GM10266 (cell line): ENCODE measurements around the gene SOD3.

Experiments
- DNase-seq: peaks from one replicate; pipeline ENCODE4 v3.0.0; 2012; ENCODE audit errors: extremely low spot score
- CTCF ChIP-seq: IDR thresholded peaks from 2 replicates; pipeline ENCODE4 v1.5.1; 2012; ENCODE audit warnings: mild to moderate bottlenecking, low read depth; ENCODE audit not compliant: control insufficient read depth, insufficient read depth; ENCODE audit errors: missing control alignments

The SOD3 gene

GRCh38 chr4:24802648-24803047, 7.3 kb downstream of the SOD3 start:
- no peak for DNase-seq
- no peak for TF ChIP-seq CTCF

DNA sequence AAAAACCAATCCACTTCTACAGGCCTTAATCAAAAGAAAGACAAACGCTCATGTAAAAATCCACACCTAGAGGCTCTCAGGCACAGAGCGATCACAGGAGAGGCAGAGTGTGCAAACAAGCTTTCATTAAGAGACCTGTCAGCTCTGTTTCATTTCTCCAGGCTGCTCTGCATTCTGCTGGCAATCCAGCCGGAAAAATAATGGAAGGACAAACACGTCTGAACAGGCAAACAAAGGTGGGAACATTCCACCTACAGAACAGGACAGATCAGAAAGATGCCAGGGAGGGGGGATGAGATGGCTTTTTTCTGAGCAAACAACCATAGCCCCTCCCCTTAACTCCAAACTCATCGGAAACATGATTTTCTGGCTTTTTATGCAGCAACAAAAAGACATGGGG, 9.7 kb downstream of the SOD3 start:
- DNase-seq, result no peak
- TF ChIP-seq CTCF, result no peak

GRCh38 chr4:24805566-24805965, 10.2 kb downstream of the SOD3 start:
- DNase-seq, result no peak
- TF ChIP-seq CTCF, result no peak

GRCh38 chr4:24806206-24806990, 11.0 kb downstream of the SOD3 start:
- no peak for DNase-seq
- TF ChIP-seq CTCF, result no peak

GRCh38 chr4:24807611-24808010, 12.2 kb downstream of the SOD3 start:
- no peak for DNase-seq
- no peak for TF ChIP-seq CTCF

DNA sequence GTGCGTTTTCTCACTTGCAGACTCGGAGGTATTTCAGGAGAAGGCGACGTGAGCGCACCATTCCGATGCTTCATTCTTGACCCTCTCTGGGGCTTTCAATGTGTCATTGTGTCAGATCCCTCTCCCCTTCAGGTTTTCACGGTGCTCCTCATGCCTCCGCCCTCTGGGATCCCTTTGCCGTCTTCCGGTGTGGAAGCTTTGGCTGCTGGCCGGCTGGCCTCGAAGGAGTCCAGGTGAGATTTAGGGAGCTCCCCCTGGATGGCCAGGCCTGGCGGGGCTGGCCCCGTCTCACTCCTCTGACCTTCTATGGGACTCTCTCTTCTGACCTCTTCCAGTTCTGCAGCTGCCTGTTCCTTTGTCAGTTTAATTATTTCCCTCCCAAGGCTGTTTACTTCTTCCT, 12.9 kb downstream of the SOD3 start:
- no peak for TF ChIP-seq CTCF
- no peak for DNase-seq

- DNase-seq, result no peak
- no peak for TF ChIP-seq CTCF
Measured at GRCh38 chr4:24808955-24809354, 13.6 kb downstream of the SOD3 start.
